Measurements from ENCODE around the gene SGSH.

The SGSH gene

DNA sequence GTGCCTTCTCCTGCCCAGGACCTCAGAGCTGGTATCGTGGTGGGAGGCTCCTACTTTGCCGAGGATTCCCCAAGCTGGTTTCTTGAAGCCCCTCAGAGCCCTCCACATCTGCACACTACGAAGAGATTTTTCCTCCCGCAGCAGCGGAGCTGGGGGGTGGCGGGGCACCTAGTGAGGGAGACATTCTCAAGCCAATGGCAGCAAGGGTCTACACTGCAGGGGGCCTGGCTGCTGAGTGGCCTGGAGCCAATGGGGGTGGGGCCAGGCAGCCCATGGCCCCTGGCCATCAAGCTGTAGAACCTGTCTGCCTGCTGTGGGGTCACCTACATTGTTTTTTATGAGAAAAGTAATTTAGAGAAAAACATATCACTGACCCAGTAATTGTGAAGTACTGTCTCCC is 5.1 kb upstream of the SGSH start:
- no peak for DNase-seq

DNA sequence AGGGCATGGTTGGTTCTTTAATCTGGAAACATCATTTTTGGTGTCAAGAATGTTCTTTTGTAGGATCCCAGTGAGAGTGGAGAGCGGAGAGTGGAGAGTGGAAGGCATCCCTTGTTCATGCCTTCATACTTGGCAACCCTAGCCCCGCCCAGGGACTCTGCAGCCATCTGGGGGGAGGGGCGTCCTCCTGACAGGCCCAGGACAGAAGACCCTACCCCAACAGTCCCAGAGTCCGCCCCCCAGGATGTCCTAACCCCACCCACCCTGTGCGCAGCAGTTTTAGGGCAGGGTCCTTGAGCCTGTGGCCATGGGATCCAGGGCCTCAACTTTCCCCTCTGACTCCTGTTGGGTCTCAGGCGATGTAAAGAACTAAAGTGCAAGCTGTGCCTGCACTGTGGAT is 4.5 kb upstream of the SGSH start:
- DNase-seq, result no peak

DNA sequence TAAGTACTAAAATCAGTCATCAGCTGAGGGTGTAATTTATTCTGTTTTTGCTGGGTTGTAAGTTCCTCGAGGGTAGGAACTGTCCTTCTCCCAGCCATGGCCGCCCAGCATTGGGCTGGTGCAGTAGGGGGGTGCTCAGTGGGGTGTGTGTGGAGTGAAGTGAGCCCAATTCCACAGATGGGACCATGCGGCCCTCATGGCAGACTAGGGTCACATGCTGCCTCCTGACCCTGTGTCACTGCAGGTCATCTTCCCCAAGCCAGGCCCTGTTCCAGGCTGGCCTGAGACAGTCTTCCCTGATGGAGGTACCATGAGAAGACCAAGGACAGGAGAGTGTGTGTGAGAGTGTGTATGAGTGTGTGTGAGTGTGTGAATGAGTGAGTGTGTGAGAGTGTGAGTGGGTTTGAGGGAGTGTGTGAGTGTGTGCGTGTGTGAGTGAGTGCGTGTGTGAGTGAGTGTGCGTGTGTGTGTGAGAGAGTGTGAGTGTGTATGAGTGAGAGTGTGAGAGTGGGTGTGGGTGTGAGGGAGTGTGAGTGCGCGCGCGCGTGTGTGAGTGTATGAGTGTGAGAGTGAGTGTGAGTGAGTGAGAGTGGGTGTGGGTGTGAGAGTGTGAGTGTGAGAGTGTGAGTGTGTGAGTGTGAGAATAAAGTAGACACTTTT is 3.8 kb upstream of the SGSH start:
- no peak for DNase-seq

DNA sequence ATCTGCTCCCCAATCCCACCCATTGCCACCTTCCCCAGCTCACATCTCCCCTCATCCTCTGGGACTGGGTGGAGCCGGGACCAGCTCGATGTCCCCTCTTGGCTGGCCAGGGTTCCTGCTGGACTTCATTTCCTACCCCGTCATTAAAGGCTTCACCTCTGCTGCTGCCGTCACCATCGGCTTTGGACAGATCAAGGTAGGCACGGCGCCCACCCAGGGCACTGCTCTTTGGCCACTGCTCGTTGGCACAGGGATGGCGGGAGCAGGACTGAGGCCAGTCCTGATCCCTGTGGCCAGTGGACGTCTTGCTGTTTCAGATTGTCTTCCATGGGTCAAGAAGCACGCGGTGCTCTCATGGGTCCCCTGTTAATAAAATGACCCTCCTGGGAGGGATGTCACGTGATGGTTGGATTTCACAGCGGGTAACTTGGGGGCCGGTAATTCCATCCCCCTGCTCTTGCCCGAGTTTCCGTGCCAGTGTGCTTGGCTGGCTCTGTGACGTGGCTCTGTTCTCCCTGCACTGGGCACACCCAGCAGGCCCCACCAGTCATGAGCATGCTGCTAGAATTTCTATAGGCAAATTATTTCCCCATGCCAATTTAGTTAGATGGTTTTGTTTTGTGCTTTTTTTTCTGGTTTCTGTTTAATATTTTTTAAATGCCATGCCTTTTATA is 3.1 kb upstream of the SGSH start:
- DNase-seq, result no peak

DNA sequence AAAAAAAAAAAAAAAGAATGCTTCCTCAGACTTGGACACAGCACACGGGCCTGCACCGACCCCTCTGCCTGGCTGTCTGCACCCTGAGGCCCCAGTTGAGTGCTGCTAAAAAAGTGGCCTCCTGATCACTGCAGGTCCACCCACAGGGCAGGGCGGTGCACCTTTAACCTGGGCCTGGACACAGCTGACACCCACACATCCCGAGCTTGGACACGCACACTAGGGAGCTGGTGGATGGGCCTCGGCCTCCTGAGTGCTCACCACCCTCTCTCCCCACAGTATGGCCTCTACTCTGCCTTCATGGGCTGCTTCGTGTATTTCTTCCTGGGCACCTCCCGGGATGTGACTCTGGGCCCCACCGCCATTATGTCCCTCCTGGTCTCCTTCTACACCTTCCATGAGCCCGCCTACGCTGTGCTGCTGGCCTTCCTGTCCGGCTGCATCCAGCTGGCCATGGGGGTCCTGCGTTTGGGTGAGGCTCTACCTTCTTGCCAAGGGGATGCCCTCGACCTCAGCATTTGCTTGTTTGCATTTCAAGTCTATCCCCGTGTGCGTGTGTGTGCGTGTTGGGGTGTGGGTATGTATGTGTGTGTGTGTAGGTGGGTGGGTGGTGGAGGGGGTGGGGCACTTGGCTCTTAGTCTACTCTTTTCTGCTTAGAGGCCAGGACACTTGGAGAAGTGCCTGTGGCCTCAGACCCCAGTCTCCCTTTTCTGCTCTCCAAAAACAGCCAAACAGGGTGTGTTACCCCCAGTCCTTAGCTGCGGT is 2.4 kb upstream of the SGSH start:
- DNase-seq, result no peak

DNA sequence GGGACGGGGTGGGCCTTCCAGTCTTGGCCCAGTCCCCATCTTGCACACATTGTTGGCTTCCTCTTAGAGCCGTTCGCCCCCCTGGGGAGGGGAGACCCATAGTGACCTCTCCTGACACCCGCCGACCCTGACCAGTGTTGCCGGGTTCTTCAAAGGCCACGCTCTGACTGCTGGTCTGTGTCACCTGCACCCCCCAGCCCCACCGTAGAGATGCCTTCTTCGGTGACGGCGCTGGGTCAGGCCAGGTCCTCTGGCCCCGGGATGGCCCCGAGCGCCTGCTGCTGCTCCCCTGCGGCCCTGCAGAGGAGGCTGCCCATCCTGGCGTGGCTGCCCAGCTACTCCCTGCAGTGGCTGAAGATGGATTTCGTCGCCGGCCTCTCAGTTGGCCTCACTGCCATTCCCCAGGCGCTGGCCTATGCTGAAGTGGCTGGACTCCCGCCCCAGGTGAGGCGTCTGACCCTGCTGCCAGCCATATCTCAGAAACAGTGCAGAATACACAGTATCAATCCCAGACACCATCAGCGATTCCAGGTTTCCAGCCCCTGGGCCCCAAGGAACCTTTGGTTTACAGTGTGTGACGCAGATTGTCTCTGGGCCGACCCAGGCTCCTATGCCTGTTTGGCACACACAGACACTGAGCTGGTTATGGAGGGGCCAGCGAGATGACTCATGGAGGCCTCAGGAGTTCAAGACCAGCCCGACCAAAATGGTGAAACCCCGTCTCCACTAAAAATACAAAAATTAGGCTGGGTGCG is 1.4 kb upstream of the SGSH start:
- no peak for DNase-seq

DNA sequence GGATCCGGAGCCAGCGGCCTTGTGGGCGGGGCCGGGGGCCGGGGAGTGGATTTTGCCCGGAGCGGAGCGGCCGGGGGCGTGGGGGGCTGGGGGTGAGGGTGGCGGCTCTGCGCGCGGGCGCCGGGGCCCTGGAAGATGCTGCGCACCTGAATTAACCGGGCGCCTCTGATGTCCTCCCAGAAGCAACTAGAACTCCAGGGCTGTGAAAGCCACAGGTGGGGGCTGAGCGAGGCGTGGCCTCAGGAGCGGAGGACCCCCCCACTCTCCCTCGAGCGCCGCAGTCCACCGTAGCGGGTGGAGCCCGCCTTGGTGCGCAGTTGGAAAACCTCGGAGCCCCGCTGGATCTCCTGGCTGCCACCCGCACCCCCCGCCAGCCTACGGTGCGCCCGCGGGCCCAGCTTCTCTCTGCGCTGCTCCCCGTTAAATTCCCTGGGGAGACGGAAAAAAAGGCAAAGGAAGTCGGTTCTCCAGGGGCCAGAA is 643 bp upstream of the SGSH start:
- peak; percentile 4 for DNase-seq

DNA sequence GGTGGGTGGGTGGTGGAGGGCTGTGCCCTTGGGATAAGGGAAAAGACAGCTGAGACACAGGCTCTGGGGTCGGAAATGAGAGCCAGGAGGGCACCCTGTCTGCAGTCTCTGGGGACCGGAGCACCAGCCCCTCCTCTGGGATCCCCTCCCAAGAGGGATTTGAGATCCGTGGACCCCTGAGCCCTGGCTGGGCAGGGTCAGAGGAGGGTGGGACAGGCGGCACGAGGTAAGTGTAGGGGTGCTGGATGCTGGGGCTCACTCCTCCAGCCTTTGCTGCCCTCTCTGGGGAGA is 425 bp downstream of the SGSH start:
- no peak for DNase-seq

DNA sequence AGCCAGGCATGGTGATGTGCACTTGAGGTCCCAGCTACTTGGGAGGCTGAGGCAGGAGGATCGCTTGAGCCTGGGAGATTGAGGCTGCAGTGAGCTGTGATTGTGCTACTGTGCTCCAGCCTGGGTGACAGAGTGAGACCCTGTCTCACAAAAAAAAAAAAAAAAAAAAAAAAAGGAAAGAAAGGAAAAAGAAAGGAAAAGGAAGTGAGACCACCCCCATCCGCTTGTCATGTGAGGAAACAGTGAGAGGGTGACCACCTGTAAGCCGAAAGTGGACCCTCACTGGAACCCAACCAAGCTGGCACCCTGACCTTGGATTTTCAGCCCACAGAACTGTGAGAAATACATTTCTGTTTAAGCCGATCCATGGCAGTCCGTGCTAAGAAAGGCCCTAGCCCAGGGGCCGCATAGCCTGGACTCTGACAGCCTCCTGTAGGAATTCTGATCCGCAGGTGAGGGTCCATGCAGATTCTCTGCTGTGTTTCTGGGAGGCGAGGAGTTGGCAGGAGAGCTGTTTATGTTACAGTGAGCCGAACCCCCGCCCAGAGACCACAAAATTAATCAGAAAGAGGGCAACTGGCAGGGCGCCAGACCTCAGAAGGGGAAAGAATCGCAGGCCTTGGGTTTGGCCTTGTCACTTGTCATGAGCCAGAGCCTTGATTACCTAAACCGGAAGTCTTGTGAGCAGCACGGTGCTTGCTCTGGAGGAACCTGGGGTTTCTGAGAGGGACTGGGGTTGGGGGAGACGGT is 945 bp downstream of the SGSH start:
- DNase-seq, result peak; percentile 79

DNA sequence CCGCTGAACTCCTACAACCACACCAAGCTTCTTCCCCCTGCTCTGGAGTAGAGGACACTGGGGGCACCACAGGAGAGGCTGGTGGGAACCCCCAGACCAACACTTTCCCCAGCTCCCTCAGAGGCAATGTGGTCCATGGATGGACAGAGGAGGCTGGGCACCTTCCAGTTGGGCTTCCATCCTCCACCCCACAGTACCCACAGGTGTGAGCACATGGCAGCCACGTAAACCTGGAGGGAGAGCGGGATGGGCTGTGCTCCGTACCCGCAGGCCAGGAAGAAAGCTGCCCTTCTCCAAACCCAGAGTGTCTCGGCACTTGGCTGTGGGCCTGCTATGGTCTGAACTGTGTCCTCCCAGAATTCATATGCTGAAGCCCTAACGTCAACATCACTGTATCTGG is 1.7 kb downstream of the SGSH start:
- DNase-seq, result no peak

DNA sequence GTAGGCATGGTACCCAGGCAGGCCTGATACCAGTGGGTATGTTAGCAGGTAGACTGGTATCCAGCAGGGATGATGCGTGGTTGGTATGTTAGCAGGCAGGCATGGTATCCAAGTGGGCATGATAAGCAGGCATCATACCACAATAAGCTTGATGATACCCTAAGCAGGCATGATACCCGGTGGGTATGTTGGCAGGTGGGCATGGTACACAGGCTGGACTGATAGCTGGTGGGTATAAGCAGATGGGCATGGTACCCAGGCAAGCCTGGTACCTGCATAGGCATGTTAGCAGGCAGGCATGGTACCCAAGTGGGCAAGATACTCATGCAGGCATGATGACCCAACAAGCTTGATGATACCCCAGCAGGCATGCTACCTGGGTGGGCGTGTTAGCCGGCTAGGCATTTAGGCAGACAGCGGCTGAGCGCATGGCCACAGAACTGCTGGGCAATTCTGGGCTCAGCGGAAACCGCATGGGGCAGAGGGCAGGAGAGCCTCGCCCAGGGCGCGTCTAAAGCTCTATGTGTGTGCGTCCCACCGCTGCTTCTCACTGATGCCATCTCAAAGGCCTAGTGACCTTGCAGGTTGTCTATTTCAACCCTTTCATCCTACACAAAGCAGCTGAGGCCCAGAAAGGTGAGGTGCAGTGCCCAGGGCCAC is 2.3 kb downstream of the SGSH start:
- no peak for DNase-seq

DNA sequence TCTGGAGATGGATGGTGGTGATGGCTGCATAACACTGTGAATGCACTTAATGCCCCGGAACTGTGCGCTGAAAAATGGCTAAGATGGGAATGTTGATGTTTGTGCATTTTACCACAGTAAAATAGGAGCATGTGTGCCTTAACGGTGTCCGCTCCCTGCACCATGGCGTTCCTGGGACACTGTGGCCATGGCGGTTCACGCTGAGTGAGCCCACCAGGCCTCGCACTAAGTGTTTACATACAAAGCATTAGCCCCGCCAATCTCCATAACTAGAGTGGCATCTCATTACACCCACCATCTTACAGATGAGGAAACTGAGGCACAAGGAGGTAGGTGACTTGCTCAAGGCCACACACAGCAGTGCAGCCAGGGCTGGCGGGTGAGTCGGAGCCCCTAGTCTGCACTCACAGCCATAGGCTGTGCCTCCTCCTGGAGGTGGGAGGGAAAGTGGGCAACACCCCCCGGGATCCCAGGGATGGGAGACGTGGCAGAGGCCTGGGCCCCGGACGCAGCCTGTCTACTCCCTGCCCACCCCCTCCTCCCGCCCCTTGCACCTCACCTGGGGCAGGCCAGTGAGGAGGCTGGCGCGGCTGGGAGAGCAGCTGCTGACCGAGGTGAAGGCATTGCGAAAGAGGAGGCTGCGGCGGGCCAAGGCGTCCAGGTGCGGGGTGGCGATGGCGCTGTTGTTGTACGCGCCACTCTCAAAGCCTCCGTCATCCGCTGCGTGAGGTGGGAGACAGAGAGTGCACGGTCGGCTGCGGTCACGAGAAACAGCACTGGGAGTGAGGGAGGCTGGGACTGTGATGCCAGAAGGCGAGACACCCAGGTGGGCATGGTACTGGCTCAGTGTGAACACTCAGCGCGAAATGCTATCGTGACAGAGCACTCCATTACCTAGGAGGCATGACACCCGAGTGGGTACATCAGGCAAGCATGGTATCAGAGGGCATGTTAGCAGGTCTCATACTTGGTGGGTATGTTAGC is 3.4 kb downstream of the SGSH start:
- DNase-seq, result no peak

DNA sequence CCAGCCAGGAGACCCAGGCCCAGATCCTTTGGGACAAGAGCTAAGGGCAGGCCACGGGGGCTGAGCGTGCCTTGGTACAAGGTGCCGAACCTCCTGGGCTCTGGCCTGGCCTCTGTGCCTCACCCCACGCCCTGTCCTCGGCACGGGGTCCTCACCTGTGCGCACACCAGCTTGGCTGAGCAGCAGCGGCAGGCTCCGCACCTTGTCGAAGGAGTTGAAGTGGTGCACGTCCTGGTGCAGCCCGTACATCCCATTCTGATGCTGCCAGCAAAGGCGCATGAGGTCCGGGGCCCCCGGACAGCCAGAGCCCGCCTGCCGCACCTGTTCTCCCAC is 5.3 kb downstream of the SGSH start:
- no peak for DNase-seq

DNA sequence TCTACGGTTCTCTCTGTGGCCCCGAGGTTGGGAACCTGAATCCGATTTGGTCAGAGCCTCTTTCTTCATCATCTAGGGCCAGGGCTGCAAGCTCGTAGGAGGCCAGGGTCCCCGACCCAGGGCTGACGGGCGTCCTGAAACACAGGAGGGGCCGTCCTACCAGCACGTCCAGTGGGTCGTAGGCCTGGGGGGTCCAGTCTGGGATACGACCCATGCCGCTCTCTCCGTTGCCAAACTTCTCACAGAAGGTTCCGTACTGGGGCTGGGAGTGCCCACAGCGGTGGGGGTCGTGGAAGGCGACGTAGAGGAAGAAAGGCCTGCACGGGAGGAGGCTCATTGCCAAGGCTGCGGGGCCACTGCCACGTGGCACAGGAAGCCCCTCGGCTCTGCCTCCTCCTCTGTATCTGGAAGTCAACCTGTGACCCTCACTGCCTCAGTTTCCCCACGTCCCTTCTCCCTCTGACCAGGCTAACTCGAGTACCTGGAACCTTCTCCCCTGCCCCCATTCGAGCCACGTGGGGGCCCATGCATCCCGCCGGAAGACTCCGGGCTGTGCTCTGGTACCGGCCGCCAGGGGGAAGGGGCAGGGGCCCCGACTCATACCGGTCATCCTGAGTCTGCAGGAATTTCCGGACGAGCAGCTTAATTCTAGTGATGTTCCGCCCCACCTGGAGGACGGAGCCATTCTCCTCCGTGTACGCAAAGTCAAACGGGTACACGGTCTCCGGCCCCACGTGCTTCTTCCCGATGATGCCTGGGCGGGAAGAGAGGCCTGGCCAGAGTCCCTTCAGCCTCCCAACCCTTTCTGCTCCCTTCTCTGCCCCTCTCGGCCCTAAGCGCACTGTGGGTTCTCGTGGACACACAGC is 5.9 kb downstream of the SGSH start:
- DNase-seq, result no peak

DNA sequence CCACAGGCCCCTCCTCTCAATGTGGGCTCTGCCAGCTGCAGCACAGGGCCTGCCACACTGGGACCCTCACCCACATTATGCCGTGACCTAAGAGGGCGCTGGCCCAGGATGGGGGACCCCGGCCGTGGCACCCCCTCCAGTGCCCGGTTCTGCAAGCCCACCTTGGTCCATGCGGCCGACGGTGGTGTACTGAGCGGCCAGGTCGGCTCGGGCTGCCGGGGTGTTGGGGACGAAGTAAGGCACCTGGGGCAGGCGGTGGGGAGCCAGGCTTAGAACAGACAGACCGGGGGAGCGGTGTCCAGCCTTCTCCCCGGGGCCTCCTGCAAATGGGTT is 6.5 kb downstream of the SGSH start:
- no peak for DNase-seq

DNA sequence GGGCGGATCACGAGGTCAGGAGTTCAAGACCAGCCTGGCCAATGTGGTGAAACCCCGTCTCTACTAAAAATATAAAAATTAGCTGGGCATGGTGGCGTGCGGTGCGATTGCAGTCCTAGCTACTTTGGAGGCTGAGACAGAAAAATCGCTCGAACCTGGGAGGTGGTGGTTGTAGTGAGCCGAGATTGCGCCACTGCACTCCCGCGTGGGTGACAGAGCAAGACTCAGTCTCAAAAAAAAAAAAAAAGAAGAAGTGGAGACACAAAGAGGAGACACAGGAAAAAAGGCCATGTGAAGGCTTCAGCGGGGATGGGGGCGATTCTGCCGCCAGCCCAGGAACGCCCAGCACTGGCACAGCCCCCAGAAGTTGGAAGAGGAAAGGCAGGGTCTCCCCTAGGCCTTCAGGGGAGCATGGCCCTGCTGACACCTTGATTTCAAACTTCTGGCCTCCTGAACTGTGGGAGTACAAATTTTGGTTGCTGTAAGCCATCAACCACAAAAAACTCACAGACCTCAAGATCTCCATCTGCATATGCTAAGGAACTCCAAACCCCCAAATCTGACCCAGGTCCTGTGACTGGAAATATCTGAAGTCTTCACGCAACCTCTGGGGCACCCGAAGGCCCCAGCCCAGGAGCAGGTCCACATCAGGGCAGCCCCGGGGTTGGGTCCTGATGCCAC is 7.0 kb downstream of the SGSH start:
- DNase-seq, result no peak

DNA sequence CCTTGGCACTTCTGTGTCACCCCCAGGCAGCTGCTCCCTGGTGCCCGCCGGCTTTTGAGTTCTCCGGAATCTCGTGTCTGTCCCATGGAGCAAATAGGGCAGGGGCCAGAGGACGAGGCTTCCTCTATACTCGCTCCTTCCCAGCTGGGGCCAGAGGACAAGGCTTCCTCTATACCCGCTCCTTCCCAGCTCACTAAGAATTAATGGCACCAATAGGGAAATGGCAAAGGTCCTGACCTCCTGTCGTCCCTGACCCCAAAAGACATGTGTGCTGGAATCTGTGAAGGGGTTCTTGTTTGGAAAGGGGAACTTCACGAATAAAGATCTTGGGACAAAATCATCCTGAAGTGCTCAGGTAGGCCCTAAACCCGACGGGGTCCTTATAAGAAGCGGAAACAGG is 7.6 kb downstream of the SGSH start:
- DNase-seq, result no peak

DNA sequence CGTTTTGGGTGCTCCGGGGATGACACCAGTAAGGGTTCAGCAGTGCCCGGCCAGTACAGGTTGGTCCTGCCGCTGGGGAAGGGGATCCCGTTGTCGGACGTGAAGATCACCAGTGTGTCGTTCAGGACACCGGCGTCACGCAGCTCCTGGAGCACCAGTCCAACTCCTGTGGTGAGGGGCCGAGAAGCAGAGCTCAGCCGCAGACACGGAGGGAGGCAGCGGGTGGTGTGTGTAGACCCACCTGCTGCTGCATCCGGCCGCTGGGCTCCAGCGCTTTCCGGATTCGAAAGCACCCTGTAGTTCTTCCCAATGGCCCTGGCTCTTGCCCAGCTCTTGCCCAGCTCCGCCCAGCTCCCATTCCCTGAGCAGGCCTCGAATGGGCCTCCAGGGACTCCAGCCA is 8.0 kb downstream of the SGSH start:
- DNase-seq, result no peak

DNA sequence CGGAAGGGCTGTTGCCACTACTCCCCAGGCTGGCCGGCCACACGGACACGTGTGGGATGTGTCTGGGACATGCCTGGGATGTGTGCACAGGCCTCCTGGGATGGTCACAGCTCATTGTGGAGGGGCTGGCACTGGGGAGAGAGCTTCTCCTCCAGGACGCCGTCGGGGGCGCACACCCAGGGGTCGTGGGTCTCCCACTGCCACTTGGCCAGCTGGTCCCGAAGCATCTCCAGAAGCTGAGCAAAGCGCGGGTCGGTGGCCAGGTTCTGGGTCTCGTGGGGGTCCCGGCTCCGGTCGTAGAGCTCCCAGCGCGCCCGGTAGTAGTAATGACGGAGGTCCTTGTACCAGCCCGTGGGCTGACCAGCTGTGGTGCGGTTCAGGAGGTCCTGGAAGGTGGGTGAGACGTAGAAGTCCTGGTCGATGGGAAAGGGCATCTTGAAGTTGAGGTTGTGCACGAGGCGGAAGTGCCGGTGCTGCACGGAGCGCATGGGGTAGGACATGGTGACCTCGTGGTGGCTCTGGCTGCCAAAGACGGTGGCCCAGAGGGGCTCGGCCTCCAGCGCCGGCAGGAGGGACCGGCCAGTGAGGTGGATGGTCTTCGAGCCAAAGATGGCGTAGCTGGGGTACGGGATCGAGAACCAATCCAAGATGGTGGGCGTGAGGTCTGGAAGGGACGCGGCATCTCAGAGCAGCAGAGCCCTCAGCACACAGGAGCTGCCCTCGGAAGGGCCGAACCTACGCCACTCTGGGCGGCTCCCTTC is 9.6 kb downstream of the SGSH start:
- DNase-seq, result no peak

Data from fibroblast of skin of abdomen (primary cell).